Liver (tissue), 9 donors: Measurements from ENCODE around the gene FKRP. TPM values are rescaled to one million over a fixed set of nuclear protein-coding genes. Genes with fewer than 3 reads are reported as not detected.
A peak's percentile ranks its signal among the peaks of the same experiment; 100 is the strongest.

Experiments used
- DNase-seq: peaks from one replicate; pipeline ENCODE4 v3.0.0-alpha.2; 2017; ENCODE audit warnings: low spot score
- H3K27ac ChIP-seq, 2 donors: one replicate each; pipeline ENCODE4 v1.7.0; 2013; ENCODE audit warnings: inconsistent platforms in 2 of 2, low read length in 2 of 2, control low read depth in 1 of 2, low read depth in 1 of 2, mild to moderate bottlenecking in 1 of 2
- H3K27me3 ChIP-seq, 4 donors: one replicate each; pipeline versions ENCODE4 v1.6.1 to v1.7.0; 2013; ENCODE audit warnings: low read length in 3 of 4, inconsistent platforms in 1 of 4, mild to moderate bottlenecking in 1 of 4, moderate library complexity in 1 of 4; ENCODE audit not compliant: control insufficient read depth in 4 of 4, insufficient read depth in 4 of 4
- H3K36me3 ChIP-seq, 4 donors: one replicate each; pipeline versions ENCODE4 v1.6.1 to v1.7.0; 2013; ENCODE audit warnings: low read length in 3 of 4, mild to moderate bottlenecking in 3 of 4, low read depth in 1 of 4, moderate library complexity in 1 of 4; ENCODE audit not compliant: control insufficient read depth in 4 of 4, insufficient read depth in 3 of 4
- H3K4me1 ChIP-seq, 4 donors: one replicate each; pipeline versions ENCODE4 v1.6.1 to v1.7.0; 2013; ENCODE audit warnings: low read length in 3 of 4, mild to moderate bottlenecking in 3 of 4, moderate library complexity in 1 of 4; ENCODE audit not compliant: control insufficient read depth in 4 of 4, insufficient read depth in 4 of 4
- H3K4me3 ChIP-seq, 3 donors: one replicate each; pipeline versions ENCODE4 v1.6.1 to v1.7.0; 2013; ENCODE audit warnings: low read length in 3 of 3, control low read depth in 1 of 3, low read depth in 1 of 3, mild to moderate bottlenecking in 1 of 3
- H3K9ac ChIP-seq, 2 donors: one replicate each; pipeline ENCODE4 v1.7.0; 2013; ENCODE audit warnings: low read length in 2 of 2, mild to moderate bottlenecking in 2 of 2, moderate library complexity in 2 of 2, control low read depth in 1 of 2, low read depth in 1 of 2
- H3K9me3 ChIP-seq, 4 donors: one replicate each; pipeline versions ENCODE4 v1.6.1 to v1.7.0; 2013; ENCODE audit warnings: low read length in 3 of 4; ENCODE audit not compliant: control insufficient read depth in 4 of 4
- FOXA1 ChIP-seq: IDR thresholded peaks from 2 replicates; pipeline ENCODE4 v1.6.1; 2016; ENCODE audit warnings: antibody characterized with exemption
- FOXA2 ChIP-seq: IDR thresholded peaks from 2 replicates; pipeline ENCODE4 v1.6.1; 2016; ENCODE audit warnings: antibody characterized with exemption
- HNF4A ChIP-seq, 2 donors: conservative IDR thresholded peaks; 2 replicates each; pipeline ENCODE4 v1.6.1; 2016; ENCODE audit warnings: antibody characterized with exemption in 2 of 2, mild to moderate bottlenecking in 2 of 2
- HNF4G ChIP-seq: IDR thresholded peaks from 2 replicates; pipeline ENCODE4 v1.6.1; 2016; ENCODE audit warnings: antibody characterized with exemption
- JUND ChIP-seq, 2 donors: IDR thresholded peaks; 2 replicates each; pipeline ENCODE4 v1.6.1; 2016; ENCODE audit warnings: antibody characterized with exemption in 2 of 2
- NR2F2 ChIP-seq: IDR thresholded peaks from 2 replicates; pipeline ENCODE4 v1.6.1; 2016; ENCODE audit warnings: antibody characterized with exemption
- RAD21 ChIP-seq, 2 donors: IDR thresholded peaks; 2 replicates each; pipeline ENCODE4 v1.6.1; 2016; ENCODE audit warnings: antibody characterized with exemption in 2 of 2, mild to moderate bottlenecking in 2 of 2
- RXRA ChIP-seq, 2 donors: IDR thresholded peaks; 2 replicates each; pipeline ENCODE4 v1.6.1; 2017 to 2018; ENCODE audit warnings: antibody characterized with exemption in 2 of 2, mild to moderate bottlenecking in 1 of 2
- SP1 ChIP-seq: IDR thresholded peaks from 2 replicates; pipeline ENCODE4 v1.6.1; 2018; ENCODE audit warnings: antibody characterized with exemption, mild to moderate bottlenecking
- WGBS: extraction: QIAGEN DNeasy Blood & Tissue Kit; methylation state at CpG from one replicate; pipeline ENCODE4 v1.1.7; 2013; 5-methylcytosine and 5-hydroxymethylcytosine counted together
- polyA plus RNA-seq, 2 donors: library from polyadenylated mRNA; stranded (reverse) in 1 of 2; unstranded in 1 of 2; fragments of 200-250 nt in 1 of 2; fragments of >200 nt in 1 of 2; fragmentation: Nextera tagmentation in 1 of 2; extraction: Ambion mirVana in 1 of 2; gene quantifications; one replicate each; pipeline versions ENCODE4 v1.2.1 to v1.2.3, GENCODE V29; 2013 to 2015
- total RNA-seq, 2 donors: library from RNA; depleted of rRNA; stranded (reverse); fragments of >200 nt; gene quantifications; one replicate each; pipeline ENCODE4 v1.2.3, GENCODE V29; 2014
- TF ChIP-seq, protein P1 (sequence below): IDR thresholded peaks from 2 replicates; pipeline ENCODE4 v1.6.1; 2016; ENCODE audit warnings: antibody characterized with exemption
- TF ChIP-seq, protein P2 (sequence below): IDR thresholded peaks from 2 replicates; pipeline ENCODE4 v1.6.1; 2016; ENCODE audit warnings: antibody characterized with exemption
- TF ChIP-seq, protein P3 (sequence below): IDR thresholded peaks from 2 replicates; pipeline ENCODE4 v1.6.1; 2016; ENCODE audit warnings: antibody characterized with exemption, mild to moderate bottlenecking
- TF ChIP-seq, protein P4 (sequence below): fragments of 150-350 bp; IDR thresholded peaks from 2 replicates; pipeline ENCODE4 v1.5.1; 2017; ENCODE audit warnings: improper control_type of control experiment, low read depth, low read length; ENCODE audit not compliant: missing input control
- donor health status: healthy.
- donor health status: healthy.
- donor health status: healthy.
- donor health status: healthy.
- donor health status: healthy.

FKRP gene
- total and polyA plus RNA-seq, 4 donors = 2.5 to 11.1 (median 8.1) TPM

DNA sequence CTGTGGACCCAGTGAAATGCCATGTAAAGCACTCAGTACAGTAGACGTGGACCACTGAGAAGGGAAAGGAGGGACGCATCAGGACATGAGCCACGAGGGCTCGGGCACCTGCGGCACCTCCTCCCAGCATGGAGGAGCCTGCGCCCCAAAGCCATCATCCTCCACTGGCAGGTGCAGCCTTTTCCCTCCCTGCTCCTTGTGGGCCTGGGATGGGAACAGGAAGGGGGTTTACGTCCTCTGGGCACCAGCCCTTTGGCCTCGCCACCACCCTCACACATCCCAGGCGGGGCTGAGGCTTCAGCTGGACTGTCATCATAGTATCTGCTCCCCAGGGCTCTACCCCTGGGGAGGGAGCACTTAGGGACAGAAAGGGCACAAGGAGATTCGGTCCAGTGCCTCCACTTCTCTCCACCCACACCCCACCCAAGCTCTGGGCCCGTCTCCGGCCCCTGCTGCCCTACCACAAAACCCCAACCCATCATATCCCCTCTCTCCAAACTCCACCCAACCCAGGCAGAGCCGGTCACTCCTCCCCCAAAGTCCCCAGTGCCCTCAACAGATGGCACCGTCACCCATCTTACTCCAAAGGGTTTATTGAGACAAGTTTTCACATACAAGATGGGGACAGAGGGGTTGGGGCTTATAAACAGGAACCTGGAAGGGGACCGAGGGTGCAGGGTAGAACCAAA lies 26.8 kb upstream of the FKRP start:
- H3K4me1 ChIP-seq = peaks cover 0 to 25% (median 19%) of the 10 kb centered on the region in 4 donors
- H3K27ac ChIP-seq = peak overlapping the region; percentile 41 to 89
- H3K27me3 ChIP-seq = no peaks in the 10 kb centered on the region
- H3K9me3 ChIP-seq = no peaks in the 10 kb centered on the region
- H3K36me3 ChIP-seq = peaks cover 5 to 37% (median 13%) of the 10 kb centered on the region in 4 donors
- no peak overlapping the region for H3K9ac ChIP-seq
- WGBS = 86% methylated on average over 15 of the region's 15 CpGs
- DNase-seq = no peak
- no peak overlapping the region for H3K4me3 ChIP-seq
- TF ChIP-seq HNF4G = no peak
- TF ChIP-seq, protein P1, sequence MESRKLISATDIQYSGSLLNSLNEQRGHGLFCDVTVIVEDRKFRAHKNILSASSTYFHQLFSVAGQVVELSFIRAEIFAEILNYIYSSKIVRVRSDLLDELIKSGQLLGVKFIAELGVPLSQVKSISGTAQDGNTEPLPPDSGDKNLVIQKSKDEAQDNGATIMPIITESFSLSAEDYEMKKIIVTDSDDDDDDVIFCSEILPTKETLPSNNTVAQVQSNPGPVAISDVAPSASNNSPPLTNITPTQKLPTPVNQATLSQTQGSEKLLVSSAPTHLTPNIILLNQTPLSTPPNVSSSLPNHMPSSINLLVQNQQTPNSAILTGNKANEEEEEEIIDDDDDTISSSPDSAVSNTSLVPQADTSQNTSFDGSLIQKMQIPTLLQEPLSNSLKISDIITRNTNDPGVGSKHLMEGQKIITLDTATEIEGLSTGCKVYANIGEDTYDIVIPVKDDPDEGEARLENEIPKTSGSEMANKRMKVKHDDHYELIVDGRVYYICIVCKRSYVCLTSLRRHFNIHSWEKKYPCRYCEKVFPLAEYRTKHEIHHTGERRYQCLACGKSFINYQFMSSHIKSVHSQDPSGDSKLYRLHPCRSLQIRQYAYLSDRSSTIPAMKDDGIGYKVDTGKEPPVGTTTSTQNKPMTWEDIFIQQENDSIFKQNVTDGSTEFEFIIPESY = no peak
- TF ChIP-seq, protein P2, sequence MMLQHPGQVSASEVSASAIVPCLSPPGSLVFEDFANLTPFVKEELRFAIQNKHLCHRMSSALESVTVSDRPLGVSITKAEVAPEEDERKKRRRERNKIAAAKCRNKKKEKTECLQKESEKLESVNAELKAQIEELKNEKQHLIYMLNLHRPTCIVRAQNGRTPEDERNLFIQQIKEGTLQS = no peak
- TF ChIP-seq FOXA2 = no peak
- TF ChIP-seq FOXA1 = no peak
- TF ChIP-seq, protein P3, sequence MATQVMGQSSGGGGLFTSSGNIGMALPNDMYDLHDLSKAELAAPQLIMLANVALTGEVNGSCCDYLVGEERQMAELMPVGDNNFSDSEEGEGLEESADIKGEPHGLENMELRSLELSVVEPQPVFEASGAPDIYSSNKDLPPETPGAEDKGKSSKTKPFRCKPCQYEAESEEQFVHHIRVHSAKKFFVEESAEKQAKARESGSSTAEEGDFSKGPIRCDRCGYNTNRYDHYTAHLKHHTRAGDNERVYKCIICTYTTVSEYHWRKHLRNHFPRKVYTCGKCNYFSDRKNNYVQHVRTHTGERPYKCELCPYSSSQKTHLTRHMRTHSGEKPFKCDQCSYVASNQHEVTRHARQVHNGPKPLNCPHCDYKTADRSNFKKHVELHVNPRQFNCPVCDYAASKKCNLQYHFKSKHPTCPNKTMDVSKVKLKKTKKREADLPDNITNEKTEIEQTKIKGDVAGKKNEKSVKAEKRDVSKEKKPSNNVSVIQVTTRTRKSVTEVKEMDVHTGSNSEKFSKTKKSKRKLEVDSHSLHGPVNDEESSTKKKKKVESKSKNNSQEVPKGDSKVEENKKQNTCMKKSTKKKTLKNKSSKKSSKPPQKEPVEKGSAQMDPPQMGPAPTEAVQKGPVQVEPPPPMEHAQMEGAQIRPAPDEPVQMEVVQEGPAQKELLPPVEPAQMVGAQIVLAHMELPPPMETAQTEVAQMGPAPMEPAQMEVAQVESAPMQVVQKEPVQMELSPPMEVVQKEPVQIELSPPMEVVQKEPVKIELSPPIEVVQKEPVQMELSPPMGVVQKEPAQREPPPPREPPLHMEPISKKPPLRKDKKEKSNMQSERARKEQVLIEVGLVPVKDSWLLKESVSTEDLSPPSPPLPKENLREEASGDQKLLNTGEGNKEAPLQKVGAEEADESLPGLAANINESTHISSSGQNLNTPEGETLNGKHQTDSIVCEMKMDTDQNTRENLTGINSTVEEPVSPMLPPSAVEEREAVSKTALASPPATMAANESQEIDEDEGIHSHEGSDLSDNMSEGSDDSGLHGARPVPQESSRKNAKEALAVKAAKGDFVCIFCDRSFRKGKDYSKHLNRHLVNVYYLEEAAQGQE = no peak
- no peak for TF ChIP-seq NR2F2
- no peak for TF ChIP-seq SP1
- TF ChIP-seq, protein P4, sequence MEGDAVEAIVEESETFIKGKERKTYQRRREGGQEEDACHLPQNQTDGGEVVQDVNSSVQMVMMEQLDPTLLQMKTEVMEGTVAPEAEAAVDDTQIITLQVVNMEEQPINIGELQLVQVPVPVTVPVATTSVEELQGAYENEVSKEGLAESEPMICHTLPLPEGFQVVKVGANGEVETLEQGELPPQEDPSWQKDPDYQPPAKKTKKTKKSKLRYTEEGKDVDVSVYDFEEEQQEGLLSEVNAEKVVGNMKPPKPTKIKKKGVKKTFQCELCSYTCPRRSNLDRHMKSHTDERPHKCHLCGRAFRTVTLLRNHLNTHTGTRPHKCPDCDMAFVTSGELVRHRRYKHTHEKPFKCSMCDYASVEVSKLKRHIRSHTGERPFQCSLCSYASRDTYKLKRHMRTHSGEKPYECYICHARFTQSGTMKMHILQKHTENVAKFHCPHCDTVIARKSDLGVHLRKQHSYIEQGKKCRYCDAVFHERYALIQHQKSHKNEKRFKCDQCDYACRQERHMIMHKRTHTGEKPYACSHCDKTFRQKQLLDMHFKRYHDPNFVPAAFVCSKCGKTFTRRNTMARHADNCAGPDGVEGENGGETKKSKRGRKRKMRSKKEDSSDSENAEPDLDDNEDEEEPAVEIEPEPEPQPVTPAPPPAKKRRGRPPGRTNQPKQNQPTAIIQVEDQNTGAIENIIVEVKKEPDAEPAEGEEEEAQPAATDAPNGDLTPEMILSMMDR = no peak
- TF ChIP-seq RXRA (IDR thresholded peaks at IDR 0.05) = no peak
- no peak for TF ChIP-seq HNF4A (conservative IDR thresholded peaks at IDR 0.05)
- no peak for TF ChIP-seq RAD21 (IDR thresholded peaks at IDR 0.05)
- TF ChIP-seq JUND (IDR thresholded peaks at IDR 0.05) = no peak
